IMR-90 (cell line): Measurements from ENCODE around the gene STXBP2. TPM values are rescaled to one million over a fixed set of nuclear protein-coding genes. Genes with fewer than 3 reads are reported as not detected.

Experiments
- ATAC-seq: fragments of 200-7000 bp; cut with Tn5 transposase; 2 replicates; pipeline ENCODE4 v1.9.1; 2020; ENCODE audit warnings: low read depth, mild to moderate bottlenecking, moderate library complexity
- BruUV-seq: library from RNA; stranded (reverse); fragments of 400-500 nt; replicated peaks from 2 replicates; lab custom pipeline; 2021; lab: Mats Ljungman, UMichigan
- CTCF ChIA-PET: fragments of 300-600 bp; formaldehyde crosslinking; extraction: SDS; loops from one replicate; lab custom pipeline; 2021; ENCODE audit warnings: antibody characterized with exemption; lab: Yijun Ruan, JAX
- POLR2A ChIA-PET: fragments of 300-600 bp; sonication (Branson Sonifier 250); formaldehyde crosslinking; loops from one replicate; lab custom pipeline; 2022; ENCODE audit warnings: antibody characterized with exemption; ENCODE audit not compliant: unreplicated experiment; lab: Charles Lee
- DNase-seq: peaks from one replicate; pipeline ENCODE4 v3.0.0; 2013
- H2AFZ ChIP-seq: replicated peaks from 2 replicates; pipeline ENCODE3; 2013; ENCODE audit warnings: low read length, mild to moderate bottlenecking; ENCODE audit not compliant: poor library complexity
- H2AK5ac ChIP-seq: 2 replicates; pipeline ENCODE4 v1.6.1; 2013; ENCODE audit warnings: low read depth, low read length, inconsistent platforms
- H2AK9ac ChIP-seq: replicated peaks from 2 replicates; pipeline ENCODE3; 2013; ENCODE audit warnings: mild to moderate bottlenecking, low read depth, low read length, moderate library complexity; ENCODE audit not compliant: poor library complexity
- H2BK120ac ChIP-seq: 2 replicates; pipeline ENCODE4 v1.6.1; 2013; ENCODE audit warnings: low read depth, low read length, inconsistent platforms
- H2BK15ac ChIP-seq: 3 replicates; pipeline ENCODE4 v1.6.1; 2013; ENCODE audit warnings: low read depth, low read length, inconsistent platforms
- H2BK20ac ChIP-seq: 2 replicates; pipeline ENCODE4 v1.6.1; 2013; ENCODE audit warnings: low read depth, mild to moderate bottlenecking, inconsistent platforms, low read length, moderate library complexity
- H2BK5ac ChIP-seq: 2 replicates; pipeline ENCODE4 v1.6.1; 2013; ENCODE audit warnings: mild to moderate bottlenecking, low read depth, low read length, inconsistent platforms; ENCODE audit not compliant: poor library complexity, severe bottlenecking
- H3K14ac ChIP-seq: replicated peaks from 2 replicates; pipeline ENCODE4 v1.6.1; 2013; ENCODE audit warnings: low read depth, low read length, inconsistent platforms
- H3K18ac ChIP-seq: 2 replicates; pipeline ENCODE4 v1.6.1; 2013; ENCODE audit warnings: low read depth, low read length, control low read depth
- H3K23ac ChIP-seq: 2 replicates; pipeline ENCODE4 v1.6.1; 2013; ENCODE audit warnings: low read depth, low read length, inconsistent platforms
- H3K27ac ChIP-seq: 2 replicates; pipeline ENCODE4 v1.5.1; 2013; ENCODE audit warnings: mild to moderate bottlenecking, control low read depth, low read length; ENCODE audit not compliant: insufficient read depth
- H3K27me3 ChIP-seq: 2 replicates; pipeline ENCODE4 v1.6.1; 2013; ENCODE audit warnings: low read length; ENCODE audit not compliant: control insufficient read depth, insufficient read depth
- H3K36me3 ChIP-seq: 2 replicates; pipeline ENCODE4 v1.6.1; 2013; ENCODE audit warnings: low read length, mixed read lengths; ENCODE audit not compliant: control insufficient read depth, insufficient read depth
- H3K4ac ChIP-seq: 2 replicates; pipeline ENCODE4 v1.6.1; 2013; ENCODE audit warnings: low read depth, low read length, inconsistent platforms
- H3K4me1 ChIP-seq: 2 replicates; pipeline ENCODE4 v1.6.1; 2013; ENCODE audit warnings: low read length, mixed read lengths; ENCODE audit not compliant: control insufficient read depth, insufficient read depth
- H3K4me2 ChIP-seq: 2 replicates; pipeline ENCODE4 v1.6.1; 2013; ENCODE audit warnings: low read depth, mild to moderate bottlenecking, control low read depth, low read length, moderate library complexity
- H3K4me3 ChIP-seq: 2 replicates; pipeline ENCODE4 v1.5.1; 2013; ENCODE audit warnings: low read depth, mild to moderate bottlenecking, control low read depth, low read length, moderate library complexity; ENCODE audit not compliant: insufficient read depth
- H3K56ac ChIP-seq: 2 replicates; pipeline ENCODE4 v1.6.1; 2013; ENCODE audit warnings: low read length, inconsistent platforms; ENCODE audit not compliant: insufficient read depth; ENCODE audit errors: extremely low read depth
- H3K79me1 ChIP-seq, 2 experiments: 2 replicates each; pipeline ENCODE4 v1.6.1; 2013; ENCODE audit warnings: low read length in 2 of 2, inconsistent platforms in 1 of 2, low read depth in 1 of 2
- H3K9ac ChIP-seq: 2 replicates; pipeline ENCODE4 v1.6.1; 2013; ENCODE audit warnings: low read depth, low read length, control low read depth
- H3K9me1 ChIP-seq: 2 replicates; pipeline ENCODE4 v1.6.1; 2013; ENCODE audit warnings: low read length, inconsistent platforms; ENCODE audit not compliant: insufficient read depth
- H3K9me3 ChIP-seq: 2 replicates; pipeline ENCODE4 v1.6.1; 2013; ENCODE audit warnings: low read length; ENCODE audit not compliant: control insufficient read depth, insufficient read depth
- H4K20me1 ChIP-seq: 2 replicates; pipeline ENCODE4 v1.6.1; 2013; ENCODE audit warnings: low read length, inconsistent platforms; ENCODE audit not compliant: insufficient read depth
- H4K5ac ChIP-seq: 2 replicates; pipeline ENCODE4 v1.6.1; 2013; ENCODE audit warnings: mild to moderate bottlenecking, low read depth, low read length, control low read depth
- H4K8ac ChIP-seq, 2 experiments: 2 replicates each; pipeline ENCODE4 v1.6.1; 2013; ENCODE audit warnings: low read depth in 2 of 2, low read length in 2 of 2, control low read depth in 1 of 2, inconsistent platforms in 1 of 2
- H4K91ac ChIP-seq: 2 replicates; pipeline ENCODE4 v1.6.1; 2013; ENCODE audit warnings: low read depth, low read length, inconsistent platforms; ENCODE audit not compliant: insufficient read depth
- BHLHE40 ChIP-seq: fragments of 150-350 bp; IDR thresholded peaks from 2 replicates; pipeline ENCODE4 v1.6.1; 2016; ENCODE audit warnings: mild to moderate bottlenecking, low read depth, low read length
- CEBPB ChIP-seq: IDR thresholded peaks from 2 replicates; pipeline ENCODE4 v1.6.1; 2012; ENCODE audit warnings: low read depth, low read length, improper control_type of control experiment
- CHD1 ChIP-seq: IDR thresholded peaks from 2 replicates; pipeline ENCODE4 v1.6.1; 2012; ENCODE audit warnings: low read depth, low read length, improper control_type of control experiment
- MAZ ChIP-seq: IDR thresholded peaks from 2 replicates; pipeline ENCODE4 v1.6.1; 2012; ENCODE audit warnings: low read depth, mild to moderate bottlenecking, low read length, improper control_type of control experiment, moderate library complexity, borderline replicate concordance
- MXI1 ChIP-seq: IDR thresholded peaks from 2 replicates; pipeline ENCODE4 v1.6.1; 2012; ENCODE audit warnings: low read depth, mild to moderate bottlenecking, low read length, moderate library complexity, borderline replicate concordance
- NFE2L2 ChIP-seq: fragments of 150-350 bp; IDR thresholded peaks from 2 replicates; pipeline ENCODE4 v1.6.1; 2016; ENCODE audit warnings: low read depth, mild to moderate bottlenecking, low read length
- POLR2A ChIP-seq: IDR thresholded peaks from 2 replicates; pipeline ENCODE4 v1.6.1; 2012; ENCODE audit warnings: mild to moderate bottlenecking, low read depth, low read length
- RAD21 ChIP-seq: IDR thresholded peaks from 2 replicates; pipeline ENCODE4 v1.6.1; 2012; ENCODE audit warnings: low read length, improper control_type of control experiment
- RCOR1 ChIP-seq: IDR thresholded peaks from 2 replicates; pipeline ENCODE4 v1.6.1; 2012; ENCODE audit warnings: mild to moderate bottlenecking, low read length, improper control_type of control experiment; ENCODE audit not compliant: insufficient replicate concordance
- RFX5 ChIP-seq: IDR thresholded peaks from 2 replicates; pipeline ENCODE4 v1.8.0; 2012; ENCODE audit warnings: low read depth, mild to moderate bottlenecking, low read length, moderate library complexity
- SMC3 ChIP-seq: fragments of 150-350 bp; IDR thresholded peaks from 2 replicates; pipeline ENCODE4 v1.6.1; 2016; ENCODE audit warnings: low read depth, mild to moderate bottlenecking, antibody characterized with exemption, low read length, moderate library complexity
- WGBS, 2 experiments: methylation state at CpG; one replicate each; pipeline versions ENCODE4 v1.1.5 to v1.1.7; 2013; ENCODE audit warnings: missing lambda C conversion rate in 2 of 2; ENCODE audit not compliant: insufficient read length in 1 of 2; ENCODE audit errors: extremely low coverage in 2 of 2; 5-methylcytosine and 5-hydroxymethylcytosine counted together
- dilution Hi-C: fragments of 300-500 bp; cut with HindIII; formaldehyde crosslinking; loops from one replicate; pipeline ENCODE4 v1.14.3; 2018; ENCODE audit warnings: low sequenced_read_pairs; ENCODE audit not compliant: unreplicated experiment
- in situ Hi-C: fragments of 300-500 bp; cut with MboI; formaldehyde crosslinking; loops from 3 replicates; pipeline ENCODE4 v1.14.3; 2019; ENCODE audit warnings: low sequenced_read_pairs, inconsistent platforms, mixed read lengths
- intact Hi-C: fragments of 100-400 bp; cut with micrococcal nuclease; formaldehyde crosslinking; loops from 2 replicates; pipeline ENCODE4 v1.10.0; 2022
- polyA plus RNA-seq, 3 experiments: library from polyadenylated mRNA; depleted of rRNA; stranded (reverse); fragments of >200 nt; gene quantifications; 2 replicates each; pipeline ENCODE4 v1.2.3, GENCODE V29; 2012; ENCODE audit warnings: low replicate concordance in 1 of 3
- total RNA-seq: library from RNA; depleted of rRNA; stranded (reverse); fragments of >200 nt; gene quantifications from 2 replicates; pipeline ENCODE4 v1.2.3, GENCODE V29; 2012
- TF ChIP-seq, protein P1 (sequence below): fragments of 150-350 bp; IDR thresholded peaks from 2 replicates; pipeline ENCODE4 v1.6.1; 2016; ENCODE audit warnings: low read depth, mild to moderate bottlenecking, low read length, moderate library complexity, borderline replicate concordance
- TF ChIP-seq, protein P2 (sequence below): conservative IDR thresholded peaks from 2 replicates; pipeline ENCODE4 v1.5.1; 2012; ENCODE audit warnings: mild to moderate bottlenecking, low read depth, low read length, improper control_type of control experiment

STXBP2 gene
- total and polyA plus RNA-seq, 2 of the 4 experiments (the other 2 are of a cell fraction): 3.9 to 12.6 TPM

DNA sequence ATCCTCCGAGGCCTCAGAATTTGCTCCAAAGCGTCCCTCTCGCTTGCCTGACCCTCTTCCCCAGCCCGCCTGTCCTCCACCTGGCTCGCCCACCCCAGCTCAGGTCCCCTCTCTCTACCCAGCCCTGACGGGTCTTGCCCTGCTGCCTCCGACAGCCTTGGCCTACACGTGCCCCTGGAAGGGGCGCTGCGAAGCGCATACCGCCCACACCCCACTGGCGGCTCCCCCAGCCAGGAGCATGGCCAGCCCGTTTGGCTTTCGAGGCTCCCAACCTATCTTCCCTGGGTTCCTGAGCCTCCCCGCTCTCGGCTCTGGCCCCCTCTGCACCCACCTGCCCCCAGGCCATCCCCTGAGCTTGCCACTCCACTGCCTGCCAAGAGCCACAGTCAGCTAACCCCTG lies 12.1 kb upstream of the STXBP2 start (continued):
- no peak for TF ChIP-seq RAD21
- no peak for TF ChIP-seq POLR2A
- TF ChIP-seq CEBPB: no peak
- TF ChIP-seq MXI1: no peak
- TF ChIP-seq SMC3: no peak

DNA sequence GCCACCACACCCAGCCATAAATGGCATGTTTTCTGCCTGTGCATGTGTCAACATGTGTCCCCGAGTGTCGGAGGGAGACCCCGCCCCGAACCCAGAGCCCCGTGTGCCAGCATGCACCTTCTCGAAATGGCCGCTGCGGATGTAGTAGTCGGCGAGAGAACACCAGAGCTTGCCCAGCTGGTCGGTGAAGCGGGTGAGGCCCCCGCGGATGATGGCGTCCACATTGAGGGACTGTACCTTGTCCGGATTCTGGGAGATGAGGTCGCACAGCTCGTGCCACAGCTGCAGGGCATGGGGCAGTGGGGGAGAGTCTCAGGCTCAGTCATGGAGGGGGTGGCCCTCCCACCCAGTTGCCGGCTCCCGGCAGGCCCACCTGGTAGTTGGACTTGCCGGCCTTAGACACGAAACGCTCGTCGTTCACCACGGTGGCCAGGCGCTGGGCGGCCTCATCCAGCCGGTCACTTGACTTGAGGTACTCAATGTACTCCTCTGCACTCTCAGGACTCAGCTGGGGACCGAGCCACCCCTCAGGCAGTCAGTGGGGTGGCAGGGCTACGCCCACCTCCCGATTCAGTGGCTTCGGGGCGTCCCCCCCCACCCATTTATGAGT lies 11.0 kb upstream of the STXBP2 start:
- H3K4me3 ChIP-seq: no peak overlapping the region
- H3K14ac ChIP-seq: no peak overlapping the region
- 0 out of 2 replicates have a peak, but pooled peaks cover 4% of the 10 kb centered on the region for H3K9me1 ChIP-seq
- no peak for ATAC-seq
- no peak overlapping the region for H2BK15ac ChIP-seq
- dilution Hi-C loops: no loop called here
- H4K20me1 ChIP-seq: peaks cover 5% of the 10 kb centered on the region; the same call in 1 of the 2 replicates
- H4K5ac ChIP-seq: no peak overlapping the region
- POLR2A ChIA-PET: no interaction called here
- H2BK5ac ChIP-seq: no peak overlapping the region
- 94% methylated on average over 14 of the region's 34 CpGs; no CpG with 5 or more reads in 1 of the 2 experiments for WGBS, 2 experiments
- peaks cover 8% of the 10 kb centered on the region; the same call in 1 of the 2 replicates for H3K4me1 ChIP-seq
- no peak overlapping the region for H3K23ac ChIP-seq
- H3K36me3 ChIP-seq: peaks cover 34% of the 10 kb centered on the region
- in situ Hi-C loops: no loop called here
- no peaks in the 10 kb centered on the region for H3K9me3 ChIP-seq
- H3K4me2 ChIP-seq: no peak overlapping the region
- H2BK20ac ChIP-seq: no peak overlapping the region
- H2AFZ ChIP-seq: no peak overlapping the region
- H3K27ac ChIP-seq: no peak overlapping the region
- no peak overlapping the region for H2AK5ac ChIP-seq
- H3K27me3 ChIP-seq: no peaks in the 10 kb centered on the region
- peaks cover 3 to 54% of the 10 kb centered on the region in 2 experiments; a peak in 3 of 4 replicates for H3K79me1 ChIP-seq
- H3K9ac ChIP-seq: no peak overlapping the region
- no peak overlapping the region for H4K91ac ChIP-seq
- H3K18ac ChIP-seq: no peak overlapping the region
- CTCF ChIA-PET: interaction anchor here (1.1 kb wide), 1 partner anchor 58 kb away, joined by 6 read pairs; no protein-coding TSS in a partner anchor
- H2AK9ac ChIP-seq: no peak overlapping the region
- intact Hi-C loops: no loop called here
- H3K4ac ChIP-seq: no peak overlapping the region
- BruUV-seq: no TSS peak
- H4K8ac ChIP-seq: no peak overlapping the region
- no peak overlapping the region for H2BK120ac ChIP-seq
- no peak for DNase-seq
- H3K56ac ChIP-seq: no peak overlapping the region
- TF ChIP-seq RAD21 (no peak), RCOR1 (no peak), CHD1 (no peak), MAZ (no peak), RFX5 (no peak), MXI1 (no peak), POLR2A (no peak), BHLHE40 (no peak), CEBPB (no peak), NFE2L2 (no peak)
- TF ChIP-seq, protein P1, sequence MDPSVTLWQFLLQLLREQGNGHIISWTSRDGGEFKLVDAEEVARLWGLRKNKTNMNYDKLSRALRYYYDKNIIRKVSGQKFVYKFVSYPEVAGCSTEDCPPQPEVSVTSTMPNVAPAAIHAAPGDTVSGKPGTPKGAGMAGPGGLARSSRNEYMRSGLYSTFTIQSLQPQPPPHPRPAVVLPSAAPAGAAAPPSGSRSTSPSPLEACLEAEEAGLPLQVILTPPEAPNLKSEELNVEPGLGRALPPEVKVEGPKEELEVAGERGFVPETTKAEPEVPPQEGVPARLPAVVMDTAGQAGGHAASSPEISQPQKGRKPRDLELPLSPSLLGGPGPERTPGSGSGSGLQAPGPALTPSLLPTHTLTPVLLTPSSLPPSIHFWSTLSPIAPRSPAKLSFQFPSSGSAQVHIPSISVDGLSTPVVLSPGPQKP: no peak
- TF ChIP-seq, protein P2, sequence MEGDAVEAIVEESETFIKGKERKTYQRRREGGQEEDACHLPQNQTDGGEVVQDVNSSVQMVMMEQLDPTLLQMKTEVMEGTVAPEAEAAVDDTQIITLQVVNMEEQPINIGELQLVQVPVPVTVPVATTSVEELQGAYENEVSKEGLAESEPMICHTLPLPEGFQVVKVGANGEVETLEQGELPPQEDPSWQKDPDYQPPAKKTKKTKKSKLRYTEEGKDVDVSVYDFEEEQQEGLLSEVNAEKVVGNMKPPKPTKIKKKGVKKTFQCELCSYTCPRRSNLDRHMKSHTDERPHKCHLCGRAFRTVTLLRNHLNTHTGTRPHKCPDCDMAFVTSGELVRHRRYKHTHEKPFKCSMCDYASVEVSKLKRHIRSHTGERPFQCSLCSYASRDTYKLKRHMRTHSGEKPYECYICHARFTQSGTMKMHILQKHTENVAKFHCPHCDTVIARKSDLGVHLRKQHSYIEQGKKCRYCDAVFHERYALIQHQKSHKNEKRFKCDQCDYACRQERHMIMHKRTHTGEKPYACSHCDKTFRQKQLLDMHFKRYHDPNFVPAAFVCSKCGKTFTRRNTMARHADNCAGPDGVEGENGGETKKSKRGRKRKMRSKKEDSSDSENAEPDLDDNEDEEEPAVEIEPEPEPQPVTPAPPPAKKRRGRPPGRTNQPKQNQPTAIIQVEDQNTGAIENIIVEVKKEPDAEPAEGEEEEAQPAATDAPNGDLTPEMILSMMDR: no peak
